K562 (cell line): ENCODE measurements around the gene RASSF3. TPM values are rescaled to one million over a fixed set of nuclear protein-coding genes. Genes with fewer than 3 reads are reported as not detected.

Source experiments
- ATAC-seq: fragments of 200-7000 bp; cut with Tn5 transposase; 3 replicates; pipeline ENCODE4 v1.9.1; 2020; ENCODE audit warnings: moderate library complexity
- BruUV-seq: library from RNA; stranded (reverse); fragments of 400-500 nt; replicated peaks from 2 replicates; lab custom pipeline; 2021; lab: Mats Ljungman, UMichigan
- CTCF ChIA-PET: fragments of 300-600 bp; formaldehyde crosslinking; extraction: SDS; loops from one replicate; lab custom pipeline; 2021; ENCODE audit warnings: low intra/inter-chr PET ratio; lab: Yijun Ruan, JAX
- POLR2A ChIA-PET: fragments of 300-600, 350-650 bp; sonication (Branson Sonifier 250); formaldehyde crosslinking; extraction: SDS; loops from one replicate; lab custom pipeline; 2021; ENCODE audit warnings: antibody characterized with exemption, inconsistent platforms; lab: Yijun Ruan, JAX
- DNase-seq, 4 experiments: peaks; one replicate each; pipeline versions ENCODE4 v3.0.0 to v3.0.0-alpha.2; 2011 to 2018; ENCODE audit warnings: low spot score in 3 of 4, mixed read lengths in 3 of 4; ENCODE audit errors: extremely low read depth in 1 of 4
- FAIRE-seq: peaks from 2 replicates; lab custom pipeline; 2011; peaks lifted over from hg19 to GRCh38; lab: Jason Lieb, UNC
- H2AFZ ChIP-seq: 2 replicates; pipeline ENCODE4 v1.6.0; 2011; ENCODE audit warnings: low read depth, low read length, control low read depth, inconsistent platforms
- H3K27ac ChIP-seq: fragments of 200-600 bp; 3 replicates; pipeline ENCODE4 v1.8.0; 2011; ENCODE audit warnings: low read depth, mild to moderate bottlenecking, control low read depth, inconsistent platforms, low read length, moderate library complexity, mixed read lengths; ENCODE audit errors: extremely low read depth
- H3K27me3 ChIP-seq, 2 experiments: fragments of 300-600 bp in 1 of 2; 2 replicates in 1 of 2; 3 replicates in 1 of 2; pipeline versions ENCODE4 v1.6.0 to v1.8.0; 2011; ENCODE audit warnings: inconsistent platforms in 2 of 2, low read length in 2 of 2, mild to moderate bottlenecking in 1 of 2, mixed read lengths in 1 of 2, moderate library complexity in 1 of 2; ENCODE audit not compliant: control insufficient read depth in 2 of 2, insufficient read depth in 2 of 2
- H3K36me3 ChIP-seq: fragments of 300-600 bp; 3 replicates; pipeline ENCODE4 v1.8.0; 2011; ENCODE audit warnings: mild to moderate bottlenecking, low read length, inconsistent platforms; ENCODE audit not compliant: control insufficient read depth, insufficient read depth
- H3K4me1 ChIP-seq, 2 experiments: fragments of 200-600 bp in 1 of 2; replicated peaks in 1 of 2; 2 replicates in 1 of 2; 3 replicates in 1 of 2; pipeline versions ENCODE4 v1.5.1 to v1.8.0; 2011; ENCODE audit warnings: inconsistent platforms in 2 of 2, low read length in 2 of 2, mild to moderate bottlenecking in 1 of 2, mixed read lengths in 1 of 2, moderate library complexity in 1 of 2; ENCODE audit not compliant: control insufficient read depth in 2 of 2, insufficient read depth in 2 of 2
- H3K4me2 ChIP-seq: 2 replicates; pipeline ENCODE4 v1.6.1; 2011; ENCODE audit warnings: low read length, control low read depth, inconsistent platforms, mixed read lengths; ENCODE audit not compliant: insufficient read depth
- H3K4me3 ChIP-seq: fragments of 200-600 bp; sonication (generic), shearing (Covaris generic); 2 replicates; pipeline ENCODE4 v1.5.1; 2016; ENCODE audit warnings: control low read depth, inconsistent platforms
- H3K79me2 ChIP-seq: fragments of 200-600 bp; 3 replicates; pipeline ENCODE4 v1.8.0; 2011; ENCODE audit warnings: low read length, inconsistent platforms; ENCODE audit not compliant: control insufficient read depth, insufficient read depth
- H3K9ac ChIP-seq, 2 experiments: 2 replicates each; pipeline versions ENCODE4 v1.6.0 to v1.6.1; 2011; ENCODE audit warnings: low read depth in 2 of 2, low read length in 2 of 2, control low read depth in 1 of 2, inconsistent platforms in 1 of 2, mild to moderate bottlenecking in 1 of 2, mixed read lengths in 1 of 2; ENCODE audit not compliant: insufficient read depth in 1 of 2
- H3K9me1 ChIP-seq: one replicate; pipeline ENCODE4 v1.6.0; 2011; ENCODE audit warnings: inconsistent platforms, mild to moderate bottlenecking, low read length, moderate library complexity; ENCODE audit not compliant: control insufficient read depth, insufficient read depth
- H3K9me3 ChIP-seq: replicated peaks from 2 replicates; pipeline ENCODE4 v1.5.1; 2011; ENCODE audit warnings: low read depth, low read length, inconsistent platforms; ENCODE audit not compliant: control insufficient read depth, insufficient read depth
- H4K20me1 ChIP-seq: replicated peaks from 2 replicates; pipeline ENCODE4 v1.6.1; 2011; ENCODE audit warnings: low read length, inconsistent platforms, mixed read lengths; ENCODE audit not compliant: control insufficient read depth, insufficient read depth
- CTBP1 ChIP-seq: fragments of 450-650 bp; IDR thresholded peaks from 2 replicates; pipeline ENCODE4 v1.6.1; 2016; ENCODE audit warnings: borderline replicate concordance
- HSF4 ChIP-seq: fragments of 250-450 bp; sonication (Bioruptor Pico); IDR thresholded peaks from 2 replicates; pipeline ENCODE4 v2.1.2; 2022; ENCODE audit warnings: mild to moderate bottlenecking, moderate library complexity, borderline replicate concordance
- L3MBTL2 ChIP-seq: fragments of 450-650 bp; IDR thresholded peaks from 2 replicates; pipeline ENCODE4 v1.6.1; 2016; ENCODE audit warnings: mild to moderate bottlenecking, moderate library complexity
- MEF2D ChIP-seq: conservative IDR thresholded peaks from 2 replicates; pipeline ENCODE4 v1.6.1; 2016; ENCODE audit warnings: low read depth, missing genetic modification characterization, missing compliant biosample characterization
- OTX1 ChIP-seq: fragments of 450-650 bp; formaldehyde crosslinking; IDR thresholded peaks from 2 replicates; pipeline ENCODE4 v1.4.0; 2022; ENCODE audit warnings: mild to moderate bottlenecking
- POLR2A ChIP-seq: fragments of 450-650 bp; conservative IDR thresholded peaks from 2 replicates; pipeline ENCODE4 v1.6.1; 2016
- POLR2AphosphoS2 ChIP-seq: IDR thresholded peaks from 2 replicates; pipeline ENCODE4 v1.6.1; 2012; ENCODE audit warnings: low read length, improper control_type of control experiment
- PPARD ChIP-seq: fragments of 250-450 bp; sonication (Bioruptor Pico); IDR thresholded peaks from 2 replicates; pipeline ENCODE4 v1.8.0; 2022; ENCODE audit warnings: inconsistent platforms, mild to moderate bottlenecking, moderate library complexity
- PTBP1 ChIP-seq: fragments of 200-400 bp; formaldehyde crosslinking; IDR thresholded peaks from 2 replicates; pipeline ENCODE4 v1.6.1; 2017; ENCODE audit warnings: low read depth, low read length
- PURB ChIP-seq: sonication (generic); formaldehyde crosslinking; IDR thresholded peaks from 2 replicates; pipeline ENCODE4 v1.9.0; 2021; ENCODE audit warnings: low read depth, mild to moderate bottlenecking, missing genetic modification reagents
- SAFB2 ChIP-seq: fragments of 200-400 bp; formaldehyde crosslinking; IDR thresholded peaks from 2 replicates; pipeline ENCODE4 v1.6.1; 2018; ENCODE audit warnings: borderline replicate concordance, low read length, low read depth, moderate library complexity; ENCODE audit not compliant: severe bottlenecking
- SP1 ChIP-seq: sonication (generic); formaldehyde crosslinking; IDR thresholded peaks from 2 replicates; pipeline ENCODE4 v1.8.1; 2022; ENCODE audit warnings: mild to moderate bottlenecking, missing genetic modification reagents
- SP2 ChIP-seq: IDR thresholded peaks from 2 replicates; pipeline ENCODE4 v1.6.1; 2011; ENCODE audit warnings: mild to moderate bottlenecking, low read depth, low read length, moderate library complexity; ENCODE audit not compliant: poor library complexity, severe bottlenecking; ENCODE audit errors: extremely low read depth
- SRSF1 ChIP-seq: fragments of 200-400 bp; formaldehyde crosslinking; IDR thresholded peaks from 2 replicates; pipeline ENCODE4 v1.6.1; 2017; ENCODE audit warnings: mild to moderate bottlenecking, low read depth, low read length, moderate library complexity
- TCF3 ChIP-seq: sonication (generic); formaldehyde crosslinking; IDR thresholded peaks from 2 replicates; pipeline ENCODE4 v1.4.0; 2020; ENCODE audit warnings: mild to moderate bottlenecking, missing genetic modification reagents
- TRIM24 ChIP-seq, 2 experiments: fragments of 450-650 bp; IDR thresholded peaks; 2 replicates each; pipeline ENCODE4 v1.6.1; 2016
- U2AF1 ChIP-seq: fragments of 200-400 bp; formaldehyde crosslinking; optimal IDR thresholded peaks from 2 replicates; pipeline ENCODE3; 2017; ENCODE audit warnings: mild to moderate bottlenecking, low read depth, low read length, moderate library complexity
- ZBTB49 ChIP-seq: sonication (generic); formaldehyde crosslinking; IDR thresholded peaks from 2 replicates; pipeline ENCODE4 v1.8.0; 2022; ENCODE audit warnings: missing genetic modification reagents, mild to moderate bottlenecking, borderline replicate concordance
- ZNF655 ChIP-seq: fragments of 250-450 bp; sonication (Bioruptor Pico); IDR thresholded peaks from 2 replicates; pipeline ENCODE4 v1.5.0; 2021
- WGBS: fragments of 100-300 bp; shearing (Covaris generic); methylation state at CpG from one replicate; pipeline ENCODE4 v1.1.6; 2016; ENCODE audit warnings: low coverage, mixed read lengths; ENCODE audit not compliant: insufficient coverage; ENCODE audit errors: missing lambda C conversion rate; 5-methylcytosine and 5-hydroxymethylcytosine counted together
- in situ Hi-C: fragments of 300-500 bp; cut with MboI; formaldehyde crosslinking; loops from 4 replicates; pipeline ENCODE4 v1.15.0; 2018; ENCODE audit warnings: inconsistent platforms, mixed read lengths
- intact Hi-C: fragments of 100-400 bp; cut with micrococcal nuclease; formaldehyde crosslinking; loops from 2 replicates; pipeline ENCODE4 v1.14.2; 2022
- polyA plus RNA-seq, 8 experiments: library from polyadenylated mRNA; depleted of rRNA in 4 of 8; stranded (reverse) in 5 of 8; unstranded in 3 of 8; fragments of >200 nt; fragmentation: Nextera tagmentation in 2 of 8; fragmentation: Illumina TruSeq in 1 of 8; extraction: Ambion mirVana in 2 of 8; extraction: Trizol in 1 of 8; gene quantifications; 2 replicates each; pipeline versions ENCODE4 v1.2.1 to v1.2.3, GENCODE V29; 2011 to 2014; ENCODE audit warnings: inconsistent platforms in 1 of 8, missing spikeins in 1 of 8
- total RNA-seq, 7 experiments: library from RNA; depleted of rRNA in 6 of 7; stranded (reverse); fragments of >200 nt in 6 of 7; fragmentation: Illumina TruSeq in 2 of 7; extraction: Trizol in 2 of 7; gene quantifications; 2 replicates each; pipeline versions ENCODE4 v1.2.1 to v1.2.3, GENCODE V29; 2011 to 2021; ENCODE audit warnings: low replicate concordance in 1 of 7

The RASSF3 gene
- total and polyA plus RNA-seq, 9 of the 15 experiments (the other 6 are each of a cell fraction or from before 2014, with no cell fraction given): 3.7 to 39.2 (median 20.2) TPM

- FAIRE-seq: no peak
- in situ Hi-C loops: no loop called here
- peak overlapping the region; percentile 75 for H2AFZ ChIP-seq
- H4K20me1 ChIP-seq: no peaks in the 10 kb centered on the region
- no TSS peak for BruUV-seq
- peak; percentile 72 to 80 (median 76) for DNase-seq
- no peaks in the 10 kb centered on the region for H3K9me3 ChIP-seq
- intact Hi-C loops: loop anchor here (5.0 to 10.0 kb wide), 2 partner anchors 87 to 1586 kb away; no protein-coding TSS in a partner anchor
- 1% methylated on average over 34 of the region's 60 CpGs for WGBS
- POLR2A ChIA-PET: interaction anchor here (0.7 to 1.5 kb wide), 3 partner anchors 11 to 63 kb away, joined by 3 to 4 read pairs (median 3); no protein-coding TSS in a partner anchor
- peak overlapping the region; percentile 88 for H3K4me2 ChIP-seq
- H3K9ac ChIP-seq: peak overlapping the region; percentile 66 to 97
- peak overlapping the region; percentile 87 for H3K4me3 ChIP-seq
- CTCF ChIA-PET: no interaction called here
- peak; percentile 68 for ATAC-seq
- peak overlapping the region; percentile 80 for H3K27ac ChIP-seq
- H3K27me3 ChIP-seq: no peaks in the 10 kb centered on the region
- H3K36me3 ChIP-seq: peaks cover 33% of the 10 kb centered on the region; the same call in 1 of the 3 replicates
- H3K4me1 ChIP-seq: peaks cover 8 to 20% of the 10 kb centered on the region in 2 experiments; a peak in 4 of 5 replicates
- no peaks in the 10 kb centered on the region for H3K9me1 ChIP-seq
- H3K79me2 ChIP-seq: peaks cover 55% of the 10 kb centered on the region
- TF ChIP-seq OTX1 (CRISPR knock-in tag) (0 out of 2 replicates have a peak, but pooled peaks have one; percentile 13), SRSF1 (no peak), CTBP1 (peak; percentile 49; the same call in 1 of the 2 replicates), L3MBTL2 (peak; percentile 49), POLR2A (peak; percentile 66), U2AF1 (no peak), ZBTB49 (no peak), SAFB2 (no peak), SP1 (peak; percentile 50; the same call in 1 of the 2 replicates), PURB (no peak), MEF2D (tag) (no peak), TCF3 (CRISPR knock-in tag) (peak; percentile 32; the same call in 1 of the 2 replicates), PTBP1 (no peak), ZNF655 (CRISPR knock-in tag) (no peak), TRIM24 (IDR thresholded peaks at IDR 0.05) (0 out of 4 replicates have a peak, but pooled peaks of 1 of the 2 experiments have one; percentile 25), POLR2AphosphoS2 (no peak), HSF4 (CRISPR knock-in tag) (no peak), SP2 (no peak), PPARD (CRISPR knock-in tag) (no peak)
Measured at GRCh38 chr12:64610660-64611340, 505 bp downstream of the RASSF3 start.
